H1 (cell line): Measurements from ENCODE around the gene TRA2A. TPM values are rescaled to one million over a fixed set of nuclear protein-coding genes. Genes with fewer than 3 reads are reported as not detected.

Experiments used
- CHD2 ChIP-seq: IDR thresholded peaks from 2 replicates; pipeline ENCODE4 v1.6.1; 2012; ENCODE audit warnings: low read length, improper control_type of control experiment
- MAFK ChIP-seq: IDR thresholded peaks from 2 replicates; pipeline ENCODE4 v1.6.1; 2012; ENCODE audit warnings: low read depth, mild to moderate bottlenecking, improper control_type of control experiment, low read length
- SP4 ChIP-seq: IDR thresholded peaks from 2 replicates; pipeline ENCODE4 v1.6.1; 2012; ENCODE audit warnings: low read length, inconsistent platforms
- TAF7 ChIP-seq: optimal IDR thresholded peaks from 2 replicates; pipeline ENCODE3; 2011; ENCODE audit warnings: low read depth, mild to moderate bottlenecking, inconsistent platforms, low read length, moderate library complexity, borderline replicate concordance
- TCF12 ChIP-seq: IDR thresholded peaks from 2 replicates; pipeline ENCODE4 v1.6.1; 2011; ENCODE audit warnings: low read depth, mild to moderate bottlenecking, low read length
- polyA plus RNA-seq, 7 experiments: library from polyadenylated mRNA; depleted of rRNA in 3 of 7; stranded (reverse) in 5 of 7; unstranded in 2 of 7; fragments of >200 nt in 5 of 7; fragments of 200-250 nt in 2 of 7; gene quantifications; 1 replicate in 5 of 7; 2 replicates in 1 of 7; 4 replicates in 1 of 7; pipeline versions ENCODE4 v1.2.1 to v1.2.3, GENCODE V29; 2011 to 2013; ENCODE audit warnings: missing spikeins in 2 of 7, mixed read lengths in 2 of 7
- total RNA-seq: library from RNA; stranded (reverse); fragmentation: NEBNext Ultra II Directional; extraction: Animal tissue kit (Norgen Biotek cat#: 25700); gene quantifications from 2 replicates; pipeline ENCODE4 v1.2.1, GENCODE V29; 2021

The TRA2A gene
- total and polyA plus RNA-seq, 2 of the 8 experiments (the other 6 are each of a cell fraction or from before 2014, with no cell fraction given) = 116 to 125 TPM

- TF ChIP-seq TCF12 (0 out of 2 replicates have a peak, but pooled peaks have one; percentile 63), CHD2 (peak; percentile 57), SP4 (peak; percentile 73; the same call in 1 of the 2 replicates), TAF7 (peak; percentile 76), MAFK (no peak)
These were observed 61.3 kb downstream of the TRA2A start, which contains the start of gene IGF2BP3 (continued) for GRCh38 chr7:23470330-23471105.
